ENCODE data around the gene DNAJA3.

Gene DNAJA3

GRCh38 chr16:4487955-4488498 is 62.4 kb downstream of the DNAJA3 start:
- H3F3A ChIP-seq (ENCODE audit: insufficient read depth, low read length), result no peaks in the 10 kb centered on the region; the same call in 1 of the 2 replicates
- no peak overlapping the region for H3K9ac ChIP-seq (ENCODE audit: low read length)

GRCh38 chr16:4488499-4488967 is 62.9 kb downstream of the DNAJA3 start:
- H4K20me1 ChIP-seq (ENCODE audit: insufficient read depth, low read length), result no peaks in the 10 kb centered on the region
- H2AFZ ChIP-seq (ENCODE audit: low read length), result no peak overlapping the region
- no peaks in the 10 kb centered on the region for H3K27me3 ChIP-seq (replicated peaks; ENCODE audit: insufficient read depth, low read length)
- no peaks in the 10 kb centered on the region; the same call in 1 of the 2 replicates for H3F3A ChIP-seq (ENCODE audit: insufficient read depth, low read length)
- 0 out of 2 replicates have a peak, but pooled peaks cover 4% of the 10 kb centered on the region for H3K36me3 ChIP-seq (replicated peaks; ENCODE audit: insufficient read depth, low read length)
- DNase-seq, result no peak
- H3K4me1 ChIP-seq (ENCODE audit: low read length), result no peaks in the 10 kb centered on the region
- H3K4me3 ChIP-seq (ENCODE audit: low read length), result no peak overlapping the region
- H3K27ac ChIP-seq (ENCODE audit: low read length), result no peak overlapping the region
- H3K9ac ChIP-seq (ENCODE audit: low read length), result no peak overlapping the region
- no peaks in the 10 kb centered on the region for H3K9me3 ChIP-seq (replicated peaks; ENCODE audit: insufficient read depth, low read length)
- no peaks in the 10 kb centered on the region for H3K9me2 ChIP-seq (replicated peaks; ENCODE audit: insufficient read depth, low read length)
- TF ChIP-seq EZH2 (optimal IDR thresholded peaks at IDR 0.05; ENCODE audit: low read depth, low read length) (no peak), EZH2phosphoT487 (IDR thresholded peaks at IDR 0.05; ENCODE audit: low read length) (no peak), CTCF (IDR thresholded peaks at IDR 0.05; ENCODE audit: low read length) (no peak)
- H3K79me2 ChIP-seq (ENCODE audit: low read length), result peaks cover 48% of the 10 kb centered on the region
- H3K4me2 ChIP-seq (ENCODE audit: low read depth, low read length), result no peak overlapping the region

More at GRCh38 chr16:4487955-4488498, 62.4 kb downstream of the DNAJA3 start:
- Histone ChIP-seq H2AFZ (ENCODE audit: low read length) (no peak overlapping the region), H3K9me2 (replicated peaks; ENCODE audit: insufficient read depth, low read length) (no peaks in the 10 kb centered on the region), H3K4me1 (ENCODE audit: low read length) (no peaks in the 10 kb centered on the region), H3K9me3 (replicated peaks; ENCODE audit: insufficient read depth, low read length) (no peaks in the 10 kb centered on the region), H3K27me3 (replicated peaks; ENCODE audit: insufficient read depth, low read length) (no peaks in the 10 kb centered on the region), H3K4me2 (ENCODE audit: low read depth, low read length) (no peak overlapping the region), H4K20me1 (ENCODE audit: insufficient read depth, low read length) (no peaks in the 10 kb centered on the region), H3K79me2 (ENCODE audit: low read length) (peaks cover 46% of the 10 kb centered on the region), H3K36me3 (replicated peaks; ENCODE audit: insufficient read depth, low read length) (0 out of 2 replicates have a peak, but pooled peaks cover 4% of the 10 kb centered on the region), H3K4me3 (ENCODE audit: low read length) (no peak overlapping the region), H3K27ac (ENCODE audit: low read length) (no peak overlapping the region)
- no peak for DNase-seq
- TF ChIP-seq CTCF (IDR thresholded peaks at IDR 0.05; ENCODE audit: low read length) (no peak), EZH2phosphoT487 (IDR thresholded peaks at IDR 0.05; ENCODE audit: low read length) (no peak), EZH2 (optimal IDR thresholded peaks at IDR 0.05; ENCODE audit: low read depth, low read length) (no peak)

- H3K9me3 ChIP-seq (replicated peaks; ENCODE audit: insufficient read depth, low read length), result no peaks in the 10 kb centered on the region
- no peak for DNase-seq
- TF ChIP-seq EZH2phosphoT487 (IDR thresholded peaks at IDR 0.05; ENCODE audit: low read length) (no peak), EZH2 (optimal IDR thresholded peaks at IDR 0.05; ENCODE audit: low read depth, low read length) (no peak), CTCF (IDR thresholded peaks at IDR 0.05; ENCODE audit: low read length) (no peak)
- H3K4me2 ChIP-seq (ENCODE audit: low read depth, low read length), result no peak overlapping the region
- H3K4me1 ChIP-seq (ENCODE audit: low read length), result no peaks in the 10 kb centered on the region
- no peak overlapping the region for H3K27ac ChIP-seq (ENCODE audit: low read length)
- H3K9ac ChIP-seq (ENCODE audit: low read length), result no peak overlapping the region
- no peak overlapping the region for H2AFZ ChIP-seq (ENCODE audit: low read length)
- no peaks in the 10 kb centered on the region for H3K9me2 ChIP-seq (replicated peaks; ENCODE audit: insufficient read depth, low read length)
- H3K4me3 ChIP-seq (ENCODE audit: low read length), result no peak overlapping the region
- peaks cover 49% of the 10 kb centered on the region for H3K79me2 ChIP-seq (ENCODE audit: low read length)
- no peaks in the 10 kb centered on the region; the same call in 1 of the 2 replicates for H3F3A ChIP-seq (ENCODE audit: insufficient read depth, low read length)
- H3K27me3 ChIP-seq (replicated peaks; ENCODE audit: insufficient read depth, low read length), result no peaks in the 10 kb centered on the region
- 0 out of 2 replicates have a peak, but pooled peaks cover 4% of the 10 kb centered on the region for H3K36me3 ChIP-seq (replicated peaks; ENCODE audit: insufficient read depth, low read length)
- no peaks in the 10 kb centered on the region for H4K20me1 ChIP-seq (ENCODE audit: insufficient read depth, low read length)
Observed at GRCh38 chr16:4489030-4489429, 63.4 kb downstream of the DNAJA3 start.

Measured in MM.1S (cell line).